SK-N-SH (cell line): ENCODE data around the gene IFNA5.

Experiments
- CTCF ChIP-seq: fragments of 200-600 bp; sonication (generic); IDR thresholded peaks from 2 replicates; pipeline ENCODE4 v1.6.1; 2017; ENCODE audit warnings: antibody characterized with exemption, mild to moderate bottlenecking, moderate library complexity
- EP300 ChIP-seq, 2 experiments: IDR thresholded peaks; 2 replicates each; pipeline versions ENCODE4 v1.4.0 to v1.6.1; 2012; ENCODE audit warnings: borderline replicate concordance in 1 of 2, low read depth in 1 of 2, low read length in 1 of 2
- NRF1 ChIP-seq: IDR thresholded peaks from 2 replicates; pipeline ENCODE4 v1.6.1; 2012; ENCODE audit warnings: low read depth, mild to moderate bottlenecking, low read length
- POLR2AphosphoS5 ChIP-seq: IDR thresholded peaks from 2 replicates; pipeline ENCODE4 v1.6.1; 2012; ENCODE audit warnings: low read depth, low read length
- RAD21 ChIP-seq: IDR thresholded peaks from 2 replicates; pipeline ENCODE4 v1.6.1; 2012; ENCODE audit warnings: mild to moderate bottlenecking, low read length
- RFX5 ChIP-seq: IDR thresholded peaks from 2 replicates; pipeline ENCODE4 v1.6.1; 2012; ENCODE audit warnings: mild to moderate bottlenecking, improper control_type of control experiment, low read length
- YY1 ChIP-seq: IDR thresholded peaks from 2 replicates; pipeline ENCODE4 v1.4.0; 2012; ENCODE audit warnings: low read depth, mild to moderate bottlenecking
- TF ChIP-seq, protein P1 (sequence below): IDR thresholded peaks from 2 replicates; pipeline ENCODE4 v1.4.0; 2012; ENCODE audit warnings: low read depth, borderline replicate concordance
- TF ChIP-seq, protein P2 (sequence below): fragments of 150-350 bp; IDR thresholded peaks from 2 replicates; pipeline ENCODE4 v1.6.1; 2016; ENCODE audit warnings: mild to moderate bottlenecking, low read depth, low read length

DNA sequence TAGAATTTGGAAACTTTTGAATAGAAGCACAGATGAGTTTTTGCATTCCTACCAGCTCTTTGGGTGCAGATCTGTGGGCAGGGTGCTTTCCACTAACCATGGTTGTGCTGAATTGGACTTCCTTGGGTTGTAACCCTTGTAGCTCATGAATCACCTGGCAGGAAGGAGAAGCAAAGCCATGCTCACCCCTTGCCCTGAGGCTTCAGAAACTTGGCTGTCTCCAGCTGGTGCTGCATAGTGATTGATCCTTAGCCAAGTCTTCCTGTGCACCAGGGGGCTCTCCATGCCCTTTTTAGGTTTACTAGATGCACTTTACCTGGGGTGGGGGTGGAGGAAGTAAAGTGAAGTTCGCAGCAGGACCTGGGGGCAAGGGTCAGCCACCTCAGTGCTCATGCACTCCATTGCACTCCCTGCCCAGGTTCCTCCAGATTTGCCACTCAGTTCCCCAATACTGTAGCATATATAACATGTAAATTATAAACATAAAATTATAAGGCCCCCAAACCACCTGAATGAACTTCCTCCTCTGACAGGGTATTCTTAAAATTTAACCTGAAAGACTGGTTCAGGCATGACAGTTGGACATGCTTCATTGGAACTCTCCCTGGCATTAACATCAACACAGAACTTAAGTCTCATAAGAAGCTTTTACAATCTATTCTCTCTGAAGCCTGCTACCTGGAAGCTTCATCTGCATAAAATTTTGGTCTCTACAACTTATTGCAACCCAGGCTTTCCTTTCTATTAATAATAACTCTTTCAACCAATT lies 39.5 kb downstream of the IFNA5 start:
- no peak for TF ChIP-seq CTCF
- TF ChIP-seq EP300 (IDR thresholded peaks at IDR 0.05; ENCODE audit: borderline replicate concordance in 1 of 2, low read depth in 1 of 2, low read length in 1 of 2): no peak
- TF ChIP-seq RAD21: no peak
- TF ChIP-seq, protein P1, sequence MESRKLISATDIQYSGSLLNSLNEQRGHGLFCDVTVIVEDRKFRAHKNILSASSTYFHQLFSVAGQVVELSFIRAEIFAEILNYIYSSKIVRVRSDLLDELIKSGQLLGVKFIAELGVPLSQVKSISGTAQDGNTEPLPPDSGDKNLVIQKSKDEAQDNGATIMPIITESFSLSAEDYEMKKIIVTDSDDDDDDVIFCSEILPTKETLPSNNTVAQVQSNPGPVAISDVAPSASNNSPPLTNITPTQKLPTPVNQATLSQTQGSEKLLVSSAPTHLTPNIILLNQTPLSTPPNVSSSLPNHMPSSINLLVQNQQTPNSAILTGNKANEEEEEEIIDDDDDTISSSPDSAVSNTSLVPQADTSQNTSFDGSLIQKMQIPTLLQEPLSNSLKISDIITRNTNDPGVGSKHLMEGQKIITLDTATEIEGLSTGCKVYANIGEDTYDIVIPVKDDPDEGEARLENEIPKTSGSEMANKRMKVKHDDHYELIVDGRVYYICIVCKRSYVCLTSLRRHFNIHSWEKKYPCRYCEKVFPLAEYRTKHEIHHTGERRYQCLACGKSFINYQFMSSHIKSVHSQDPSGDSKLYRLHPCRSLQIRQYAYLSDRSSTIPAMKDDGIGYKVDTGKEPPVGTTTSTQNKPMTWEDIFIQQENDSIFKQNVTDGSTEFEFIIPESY: no peak
- TF ChIP-seq, protein P2, sequence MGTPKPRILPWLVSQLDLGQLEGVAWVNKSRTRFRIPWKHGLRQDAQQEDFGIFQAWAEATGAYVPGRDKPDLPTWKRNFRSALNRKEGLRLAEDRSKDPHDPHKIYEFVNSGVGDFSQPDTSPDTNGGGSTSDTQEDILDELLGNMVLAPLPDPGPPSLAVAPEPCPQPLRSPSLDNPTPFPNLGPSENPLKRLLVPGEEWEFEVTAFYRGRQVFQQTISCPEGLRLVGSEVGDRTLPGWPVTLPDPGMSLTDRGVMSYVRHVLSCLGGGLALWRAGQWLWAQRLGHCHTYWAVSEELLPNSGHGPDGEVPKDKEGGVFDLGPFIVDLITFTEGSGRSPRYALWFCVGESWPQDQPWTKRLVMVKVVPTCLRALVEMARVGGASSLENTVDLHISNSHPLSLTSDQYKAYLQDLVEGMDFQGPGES: no peak
- no peak for TF ChIP-seq POLR2AphosphoS5
- no peak for TF ChIP-seq YY1
- no peak for TF ChIP-seq NRF1
- no peak for TF ChIP-seq RFX5
